ENCODE measurements around the gene GPHN.

Gene GPHN

GRCh38 chr14:67079846-67080245, 571.9 kb downstream of the GPHN start:
- DNase-seq, result no peak

GRCh38 chr14:67108230-67108629, 600.3 kb downstream of the GPHN start:
- DNase-seq, result no peak

- no peak for DNase-seq
These were observed 603.1 kb downstream of the GPHN start for GRCh38 chr14:67111022-67111421.

GRCh38 chr14:67112344-67112743, 604.4 kb downstream of the GPHN start:
- no peak for DNase-seq

DNA sequence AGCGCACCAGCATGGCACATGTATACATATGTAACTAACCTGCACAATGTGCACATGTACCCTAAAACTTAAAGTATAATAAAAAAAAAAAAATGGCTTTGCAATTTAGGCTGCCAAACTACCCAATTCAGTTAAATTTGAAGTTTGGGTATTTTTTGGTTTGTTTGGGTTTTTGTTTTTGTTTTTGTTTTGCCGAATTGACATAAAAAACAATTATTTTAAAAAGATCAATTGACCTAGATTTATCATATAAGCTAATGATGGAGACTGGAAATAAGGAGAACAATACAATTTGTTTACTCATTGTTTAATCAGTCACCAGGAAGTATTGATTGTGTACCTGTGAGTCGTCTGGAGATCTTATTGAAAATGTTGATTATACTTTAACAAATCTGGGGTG, 619.2 kb downstream of the GPHN start:
- no peak for DNase-seq

GRCh38 chr14:67129768-67130167, 621.8 kb downstream of the GPHN start:
- no peak for DNase-seq

DNA sequence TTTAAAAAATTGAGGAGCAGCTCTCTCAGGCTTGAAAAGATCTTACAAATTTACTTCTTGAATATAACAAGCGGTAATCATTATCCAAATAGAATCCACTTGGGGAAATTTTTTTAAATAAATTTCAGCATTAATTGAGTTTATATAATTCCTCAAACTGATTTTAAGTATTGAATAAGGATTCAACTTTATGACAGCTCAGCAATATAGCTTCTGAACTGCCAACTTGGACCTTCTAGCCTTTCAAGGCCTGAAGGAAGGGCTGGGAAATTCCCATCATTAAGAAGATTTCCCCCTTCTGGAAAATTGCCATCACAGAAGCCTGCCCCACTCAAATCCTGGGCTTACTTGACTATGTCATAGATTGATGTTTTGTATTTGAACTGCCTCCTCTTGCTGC, 623.7 kb downstream of the GPHN start:
- DNase-seq, result no peak

DNA sequence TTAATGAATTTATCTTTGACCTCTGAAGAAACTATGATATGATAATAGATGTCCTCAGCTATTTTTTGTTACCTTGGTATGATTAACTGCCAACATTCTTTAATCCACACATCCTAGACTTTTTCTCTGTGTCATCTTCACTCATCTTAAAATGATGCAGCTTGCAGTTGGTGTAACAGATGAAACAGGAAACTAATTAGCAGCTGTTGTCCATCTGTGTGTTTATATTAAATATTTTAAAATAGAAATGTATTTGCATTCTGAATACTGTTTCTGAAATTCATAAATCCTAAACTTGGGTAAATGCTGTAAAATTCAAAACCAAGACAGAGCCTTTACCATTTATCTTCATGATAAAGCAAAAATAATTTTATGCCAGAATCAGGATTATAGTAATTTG, 625.2 kb downstream of the GPHN start:
- no peak for DNase-seq

GRCh38 chr14:67133595-67134441, 625.9 kb downstream of the GPHN start:
- no peak for DNase-seq

GRCh38 chr14:67137744-67138371, 629.9 kb downstream of the GPHN start:
- no peak for DNase-seq

GRCh38 chr14:67140556-67140955, 632.6 kb downstream of the GPHN start:
- DNase-seq, result no peak

GRCh38 chr14:67141146-67141900, 633.4 kb downstream of the GPHN start:
- DNase-seq, result no peak

GRCh38 chr14:67151082-67151666, 643.2 kb downstream of the GPHN start:
- no peak for DNase-seq

- no peak for DNase-seq
These were observed 650.6 kb downstream of the GPHN start for GRCh38 chr14:67158566-67158965.

GRCh38 chr14:67162385-67162784, 654.4 kb downstream of the GPHN start:
- DNase-seq, result no peak

DNA sequence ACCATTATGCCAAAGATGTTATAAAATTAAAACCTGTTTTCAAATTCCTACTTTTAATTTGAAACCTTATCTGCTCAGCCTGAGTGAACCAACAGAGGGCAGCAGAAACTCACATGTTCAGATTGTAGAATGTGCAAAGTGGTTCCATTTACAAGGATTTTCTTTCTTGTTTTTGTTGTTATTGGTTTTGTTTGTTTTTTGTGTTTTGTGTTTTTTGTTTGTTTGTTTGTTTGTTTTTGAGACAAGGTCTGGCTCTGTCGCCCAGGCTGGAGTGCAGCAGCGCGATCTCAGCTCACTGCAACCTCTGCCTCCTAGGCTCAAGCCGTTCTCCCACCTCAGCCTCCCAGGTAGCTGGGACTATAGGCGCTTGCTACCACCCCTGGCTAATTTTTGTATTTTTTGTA, 658.5 kb downstream of the GPHN start:
- peak; percentile 9 for DNase-seq

DNA sequence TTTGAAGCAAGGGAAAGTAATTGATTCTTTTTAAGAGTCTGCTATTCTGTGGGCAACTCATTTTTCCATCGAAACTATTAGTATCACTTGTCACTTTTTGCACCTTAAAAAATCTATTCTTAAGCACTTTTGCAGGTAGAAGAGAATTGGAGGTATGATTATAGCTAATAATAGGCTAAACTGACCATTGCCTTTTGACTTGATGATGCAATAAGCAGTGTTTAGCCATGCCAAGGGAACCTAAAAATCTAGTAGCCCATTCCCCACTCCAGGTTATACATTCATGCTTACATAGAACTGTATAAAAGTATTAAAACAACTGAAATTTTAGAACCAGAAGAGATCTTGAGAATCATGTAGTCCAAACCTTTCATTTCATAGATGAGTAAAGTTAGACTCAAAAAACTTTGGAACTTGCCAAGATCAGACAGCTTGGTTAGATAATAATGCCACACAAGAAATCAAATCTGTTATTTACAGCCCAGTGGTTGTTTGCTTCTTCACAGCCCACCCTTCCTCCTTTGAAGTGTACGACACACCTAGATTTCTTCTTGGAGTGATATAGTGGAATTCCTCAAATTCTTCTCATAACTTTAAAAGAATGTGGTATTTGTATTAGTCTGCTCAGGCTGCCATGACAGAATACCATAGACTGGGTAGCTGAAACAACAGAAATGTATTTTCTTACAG, 659.6 kb downstream of the GPHN start:
- DNase-seq, result no peak

DNA sequence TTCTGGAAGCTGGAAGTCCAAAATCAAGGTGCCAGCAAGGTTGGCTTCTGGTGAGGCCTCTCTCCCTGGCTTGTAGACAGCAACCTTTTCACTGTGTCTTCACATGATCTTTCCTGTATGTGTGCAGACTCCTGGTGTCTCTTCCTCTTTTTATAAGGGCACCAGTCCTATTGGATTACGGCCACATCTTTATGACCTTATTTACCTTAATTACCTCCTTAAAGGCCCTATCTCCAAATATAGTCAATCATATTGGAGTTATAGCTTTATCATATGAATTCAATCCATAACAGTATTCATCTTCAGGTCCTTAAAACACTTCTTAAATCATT, 660.1 kb downstream of the GPHN start:
- DNase-seq, result no peak

GRCh38 chr14:67170660-67171059, 662.7 kb downstream of the GPHN start:
- DNase-seq, result no peak

DNA sequence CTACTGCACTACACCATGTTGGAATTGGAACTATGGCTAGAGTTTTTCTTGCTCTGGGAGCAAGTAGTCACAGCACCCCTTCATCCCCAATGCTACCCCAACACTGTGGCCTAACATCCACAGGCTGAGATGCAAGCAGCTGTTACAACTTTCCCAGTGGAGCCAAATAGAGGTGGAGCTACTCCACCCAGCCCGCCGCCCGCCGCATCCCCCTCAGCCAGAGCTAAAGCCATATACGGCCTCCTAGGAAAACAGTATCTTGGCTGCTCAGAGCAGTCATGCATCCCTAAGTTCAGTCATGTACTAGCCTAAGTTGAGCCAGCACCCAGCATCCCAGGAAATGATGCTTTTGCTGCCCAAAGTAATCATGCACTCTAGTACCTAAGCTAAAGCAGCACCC, 664.1 kb downstream of the GPHN start:
- DNase-seq, result no peak

DNA sequence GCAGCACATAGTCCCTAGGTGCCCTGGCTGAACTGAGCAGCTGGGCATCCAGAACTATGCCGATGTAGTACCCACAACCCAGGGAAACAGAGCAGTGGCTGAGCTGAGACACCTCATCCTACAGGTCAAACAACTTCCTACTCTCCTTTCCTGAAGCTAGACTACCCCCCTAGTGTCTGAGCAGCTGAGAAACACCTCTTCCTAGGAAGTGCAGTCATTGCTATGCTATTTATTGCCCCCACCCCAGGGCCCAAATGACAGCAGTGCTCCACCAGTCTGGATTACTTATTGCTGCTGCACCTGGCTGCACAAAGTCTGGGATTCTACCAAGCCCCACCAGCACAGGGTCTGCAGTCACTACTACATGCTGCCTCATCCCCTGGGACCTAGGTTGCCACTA, 664.6 kb downstream of the GPHN start:
- no peak for DNase-seq

GRCh38 chr14:67173719-67174118, 665.8 kb downstream of the GPHN start:
- no peak for DNase-seq

- DNase-seq, result no peak
These were observed 678.3 kb downstream of the GPHN start for GRCh38 chr14:67186172-67186768.
